Measurements from ENCODE around the gene CAPZB.

Gene CAPZB

DNA sequence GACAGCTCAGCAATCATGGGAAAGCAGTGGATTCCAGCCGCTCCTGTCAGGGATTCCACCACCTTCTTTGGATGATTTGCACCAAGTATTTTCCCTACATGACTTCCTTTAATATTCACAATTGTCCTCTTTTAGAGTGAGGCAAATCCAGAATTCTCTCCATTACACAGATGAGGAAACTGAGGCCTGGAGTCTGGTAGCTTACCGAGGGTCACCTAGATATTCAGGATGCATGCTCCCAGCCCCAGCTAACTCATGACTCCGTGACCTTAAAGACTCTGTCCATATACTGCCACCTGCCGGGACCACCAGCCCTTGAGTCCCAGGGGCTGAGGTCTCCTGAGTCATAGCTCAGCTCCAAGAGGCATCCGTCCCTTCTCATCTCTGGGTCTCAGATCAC, 80.6 kb downstream of the CAPZB start:
- no peak for DNase-seq

DNA sequence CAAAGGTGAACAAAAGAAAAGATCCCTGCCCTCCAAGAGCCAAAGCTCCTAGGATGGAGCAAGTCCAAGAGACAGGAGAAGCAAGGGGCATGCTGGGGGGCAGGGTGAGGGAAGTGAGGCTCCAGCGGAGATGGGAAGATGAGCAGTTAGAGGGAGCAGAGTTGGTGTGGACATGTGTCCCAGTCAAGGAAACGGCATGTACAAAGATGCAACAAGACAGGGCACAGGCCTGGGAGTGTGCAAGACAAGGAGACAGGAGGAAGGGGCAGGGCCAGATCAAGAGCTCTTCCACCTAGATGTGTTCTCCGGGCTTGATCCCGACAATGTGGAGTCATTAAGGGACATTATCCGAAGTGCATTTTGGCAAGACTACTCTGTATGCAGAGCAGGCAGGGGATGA, 82.1 kb downstream of the CAPZB start:
- DNase-seq: no peak

DNA sequence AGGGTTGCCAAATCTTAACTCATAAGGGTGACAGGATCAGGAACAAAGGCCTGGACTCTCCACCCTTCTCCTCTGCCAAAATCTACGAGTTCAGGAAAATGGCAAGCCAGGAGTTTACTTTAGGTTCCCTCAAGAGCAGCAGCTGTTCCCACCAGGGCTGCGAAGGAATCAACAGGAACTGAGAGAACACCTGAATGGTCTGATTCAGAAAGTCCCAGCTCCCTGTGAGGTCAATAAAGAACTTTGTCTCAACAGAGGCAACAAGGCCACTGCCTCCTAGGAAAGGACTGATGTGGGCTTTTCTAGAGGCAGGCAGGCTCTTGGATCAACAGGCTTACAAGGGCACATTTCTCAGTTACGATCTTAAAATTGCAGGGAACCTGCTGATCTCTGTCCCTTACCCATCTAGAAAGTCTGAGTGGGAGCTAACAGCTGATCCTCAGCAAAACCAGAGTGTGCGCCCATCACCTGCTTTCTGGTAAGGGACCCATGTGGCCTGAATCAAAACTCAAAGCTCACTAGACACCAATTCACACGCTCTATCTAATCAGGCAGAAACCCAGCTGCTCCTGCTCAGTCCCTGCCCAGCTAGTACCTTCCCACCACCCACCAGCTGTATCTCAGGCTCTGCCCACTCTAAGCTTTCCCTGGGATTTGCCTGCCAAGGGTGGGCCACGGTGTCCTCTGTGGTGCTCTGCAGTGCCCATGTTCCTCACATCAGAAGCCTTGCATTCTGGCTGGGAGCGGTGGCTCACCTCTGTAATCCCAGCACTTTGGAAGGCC, 83.1 kb downstream of the CAPZB start:
- no peak for DNase-seq

DNA sequence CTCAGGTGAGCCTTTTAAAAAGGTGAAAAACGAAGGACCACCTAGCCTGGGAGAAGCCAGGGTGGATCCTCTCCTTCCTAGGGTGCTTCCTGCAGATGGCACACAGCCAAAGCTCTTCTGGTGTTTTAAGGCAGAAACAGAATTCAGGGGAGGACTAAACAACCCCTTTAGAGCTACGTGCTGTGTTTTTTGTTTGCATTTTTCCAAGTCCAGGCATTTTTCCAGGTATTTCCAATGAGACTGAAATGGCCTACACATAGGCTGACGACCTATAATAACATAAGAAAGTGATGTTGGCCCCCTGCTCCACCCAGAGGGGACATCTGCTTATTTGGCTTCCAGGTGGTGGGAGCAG, 83.8 kb downstream of the CAPZB start:
- no peak for DNase-seq

DNA sequence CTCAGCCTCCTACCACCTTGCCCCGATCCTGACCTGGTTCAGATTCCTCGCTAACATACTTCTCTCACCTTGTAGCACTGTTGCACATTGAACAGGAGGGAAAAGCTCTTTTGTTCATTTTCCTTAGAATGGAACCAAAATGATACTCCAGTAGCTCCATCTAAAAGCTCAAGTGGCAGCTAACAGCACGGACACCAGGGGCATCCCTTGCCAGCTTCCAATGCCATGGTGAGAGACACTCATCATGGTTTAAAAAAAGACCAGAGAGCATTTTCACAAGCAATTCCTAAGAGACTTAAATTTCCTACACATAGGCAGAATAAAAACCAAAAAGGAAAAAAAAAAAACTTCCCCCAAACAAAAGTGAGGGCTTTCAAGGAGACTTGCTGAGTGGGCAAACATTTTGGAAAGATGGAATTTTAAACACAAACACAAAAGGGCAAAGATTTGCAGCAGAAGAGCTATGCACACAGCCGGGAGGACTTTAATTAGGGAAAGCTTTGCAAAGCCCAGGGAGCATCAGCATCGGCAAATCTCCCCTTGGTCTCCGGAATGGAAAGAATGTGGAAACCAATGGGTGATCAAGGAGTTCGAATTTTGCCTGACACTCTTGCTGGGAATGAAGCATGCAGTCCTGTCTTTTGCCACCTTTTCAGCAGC, 84.3 kb downstream of the CAPZB start:
- no peak for DNase-seq

DNA sequence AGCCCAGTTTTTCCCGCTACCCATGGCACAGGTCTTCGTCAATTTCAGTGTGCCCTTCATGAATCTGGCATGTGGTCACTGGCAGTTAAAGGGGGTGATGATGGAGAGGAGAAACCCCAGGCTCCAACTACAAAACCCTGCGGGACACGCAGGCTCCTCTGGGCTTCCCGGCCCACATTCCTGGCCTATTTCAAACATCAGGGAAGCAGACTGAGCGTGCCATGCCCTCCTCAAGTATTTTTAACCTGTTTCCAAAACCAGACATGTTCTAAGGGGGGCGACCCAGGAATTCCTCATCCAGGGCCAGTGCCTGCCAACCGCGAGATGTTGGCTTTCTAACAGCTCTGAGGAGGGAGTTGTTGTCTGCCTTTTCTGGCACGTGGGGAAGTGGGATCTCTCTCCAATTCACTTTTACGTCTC, 85.1 kb downstream of the CAPZB start:
- DNase-seq: no peak

- DNase-seq: no peak
These were observed 87.0 kb downstream of the CAPZB start for GRCh38 chr1:19398309-19398760.

- DNase-seq: no peak
These were observed 88.0 kb downstream of the CAPZB start for GRCh38 chr1:19397217-19397945.

DNA sequence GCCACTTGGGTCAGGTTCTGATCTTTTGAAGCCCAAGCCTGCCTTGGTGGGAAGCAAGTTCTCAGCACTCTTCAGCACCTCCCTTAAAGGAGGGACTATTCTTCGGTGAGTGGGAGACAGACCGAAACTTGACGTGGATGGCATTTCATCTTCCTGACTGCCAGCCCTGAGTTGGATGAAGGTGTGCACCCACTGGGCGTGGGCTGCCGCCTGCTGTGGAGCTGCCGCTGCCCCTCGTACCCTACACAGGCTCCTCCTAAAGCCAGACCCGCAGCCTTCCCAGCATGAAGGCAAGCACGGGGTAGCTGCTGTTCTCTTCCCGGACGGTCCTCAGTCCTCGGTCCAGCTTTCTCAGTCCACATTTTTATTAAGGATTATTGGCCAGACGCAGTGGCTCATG, 89.1 kb downstream of the CAPZB start:
- DNase-seq: no peak

DNA sequence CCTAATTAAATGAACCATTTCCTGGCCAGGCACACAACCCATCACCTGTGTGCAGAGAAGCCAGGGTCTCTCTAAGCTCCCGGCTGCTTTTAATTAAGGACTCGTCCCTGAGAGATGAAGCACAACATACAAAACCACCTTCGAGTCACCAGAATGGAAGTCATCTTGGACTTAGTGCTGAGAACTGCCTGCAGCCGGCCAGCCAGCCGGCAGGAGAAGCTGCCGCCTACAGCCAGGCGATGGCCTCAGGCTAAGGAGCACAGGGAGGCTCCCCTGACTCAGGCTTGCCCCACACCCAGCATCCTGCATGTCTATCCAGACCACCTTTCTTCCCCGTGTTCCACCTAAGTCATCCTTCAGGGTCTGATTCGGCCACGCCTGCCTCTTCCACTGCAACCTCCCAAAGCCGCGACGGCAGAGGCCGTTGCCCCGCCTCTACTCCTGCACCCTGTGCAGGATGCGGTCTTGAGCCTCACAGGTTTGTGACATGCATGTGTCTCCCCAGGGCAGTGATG, 89.6 kb downstream of the CAPZB start:
- DNase-seq: no peak

DNA sequence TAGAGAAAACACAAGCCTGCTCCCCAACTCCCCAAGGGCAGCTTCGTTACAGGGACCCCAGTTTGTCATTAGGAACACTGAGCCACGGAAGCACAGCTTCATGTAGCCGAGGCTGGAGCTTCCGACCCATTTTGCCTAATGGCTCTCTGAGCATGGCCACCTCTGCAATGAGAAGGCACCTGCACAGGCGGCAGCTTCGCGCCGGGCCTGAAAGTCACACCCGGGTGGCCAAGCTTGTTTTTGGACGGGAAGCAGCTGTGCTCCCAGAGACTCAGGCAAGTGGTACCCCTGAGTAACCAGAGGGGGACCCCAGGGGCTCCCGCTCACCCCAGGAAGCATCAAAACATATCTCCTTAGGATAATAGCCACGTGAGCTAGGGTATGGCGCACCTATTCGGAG, 92.3 kb downstream of the CAPZB start:
- DNase-seq: no peak

DNA sequence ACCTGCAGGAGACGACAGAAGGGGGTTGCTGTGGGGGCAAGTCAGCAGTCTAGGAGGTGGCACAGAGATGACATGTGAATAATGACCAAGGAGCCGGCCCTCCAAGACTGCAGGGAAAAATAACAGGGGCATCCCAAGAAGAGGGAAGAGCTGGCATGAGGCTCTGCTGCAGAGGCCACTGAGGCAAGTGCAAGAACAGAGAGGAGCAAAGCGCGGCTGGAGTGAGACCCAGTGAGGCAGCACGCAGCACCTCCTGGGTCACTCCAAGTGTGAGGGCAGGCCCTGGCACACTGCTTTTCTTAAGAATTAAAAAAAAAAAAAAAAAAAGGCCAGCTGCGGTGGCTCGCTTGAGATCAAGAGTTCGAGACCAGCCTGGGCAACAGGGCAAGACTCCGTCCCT, 93.1 kb downstream of the CAPZB start:
- DNase-seq: no peak

DNA sequence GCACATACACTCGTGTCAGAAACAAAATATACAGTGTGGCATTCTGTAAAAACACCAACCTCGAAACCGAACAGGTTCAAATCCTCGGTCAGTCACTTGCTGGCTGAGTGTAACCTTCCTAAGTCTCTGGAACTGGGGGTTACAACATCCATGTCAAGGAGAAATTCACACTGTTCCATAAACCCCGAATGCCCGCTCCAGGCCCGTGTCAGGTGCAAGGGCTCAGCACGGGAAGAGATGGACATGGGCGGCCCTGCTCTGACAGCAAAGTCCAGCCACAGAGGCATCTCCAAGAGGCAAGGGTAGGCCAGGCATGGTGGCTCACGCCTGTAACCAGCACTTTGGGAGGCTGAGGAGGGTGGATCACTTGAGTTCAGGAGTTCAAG, 93.8 kb downstream of the CAPZB start:
- no peak for DNase-seq

DNA sequence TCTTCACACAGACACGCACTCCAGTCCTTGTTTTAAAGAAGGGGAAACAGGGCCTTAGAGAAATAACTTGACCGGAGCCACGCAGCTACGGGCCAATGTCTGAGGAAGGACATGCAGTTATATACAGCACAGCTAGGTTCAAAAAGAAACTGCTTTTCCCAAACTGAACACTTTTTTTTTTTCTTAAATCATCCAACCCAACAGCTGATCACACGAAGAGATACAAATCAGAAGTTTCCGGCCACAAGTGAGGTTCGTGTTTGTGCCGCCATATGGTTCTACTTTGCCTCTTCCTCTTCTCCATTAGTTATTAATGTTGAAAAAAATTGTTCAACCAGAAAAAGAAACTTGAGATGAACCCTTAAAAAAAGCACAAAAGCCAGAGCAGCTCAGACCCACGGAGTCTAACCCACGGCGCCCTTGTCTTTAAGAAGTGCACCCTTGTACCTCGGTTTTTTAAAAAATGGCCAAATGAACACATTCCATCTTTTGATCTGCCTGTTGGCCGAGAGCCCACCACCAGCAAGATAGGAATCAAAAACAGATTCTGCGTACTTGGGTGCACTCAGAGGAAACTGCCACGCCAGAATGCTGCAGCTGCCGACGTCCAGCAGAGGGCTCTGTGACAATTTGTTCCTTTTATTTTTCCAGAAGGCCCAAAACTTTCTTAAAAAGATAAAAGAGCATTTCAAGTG, 94.3 kb downstream of the CAPZB start:
- no peak for DNase-seq

- no peak for DNase-seq
These were observed 95.0 kb downstream of the CAPZB start for GRCh38 chr1:19390166-19390850.

DNA sequence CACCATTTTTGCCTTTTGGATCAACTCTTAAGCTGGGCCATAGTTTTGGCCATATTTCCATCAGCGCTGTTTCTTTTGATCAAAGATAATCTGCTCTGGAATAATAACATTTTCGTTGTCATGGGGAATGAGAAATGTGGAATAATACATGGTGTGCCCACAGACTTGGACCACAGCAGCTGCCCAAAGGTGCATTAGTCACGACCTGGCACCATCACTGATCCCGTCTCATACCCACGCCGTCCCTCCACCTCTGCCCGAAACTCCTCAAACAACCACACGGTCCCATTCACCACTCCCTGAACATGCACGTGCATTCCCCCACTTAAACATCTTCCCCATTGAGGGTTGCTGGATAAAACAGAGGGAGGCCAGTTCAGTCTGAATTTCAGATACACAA, 96.4 kb downstream of the CAPZB start:
- DNase-seq: no peak

DNA sequence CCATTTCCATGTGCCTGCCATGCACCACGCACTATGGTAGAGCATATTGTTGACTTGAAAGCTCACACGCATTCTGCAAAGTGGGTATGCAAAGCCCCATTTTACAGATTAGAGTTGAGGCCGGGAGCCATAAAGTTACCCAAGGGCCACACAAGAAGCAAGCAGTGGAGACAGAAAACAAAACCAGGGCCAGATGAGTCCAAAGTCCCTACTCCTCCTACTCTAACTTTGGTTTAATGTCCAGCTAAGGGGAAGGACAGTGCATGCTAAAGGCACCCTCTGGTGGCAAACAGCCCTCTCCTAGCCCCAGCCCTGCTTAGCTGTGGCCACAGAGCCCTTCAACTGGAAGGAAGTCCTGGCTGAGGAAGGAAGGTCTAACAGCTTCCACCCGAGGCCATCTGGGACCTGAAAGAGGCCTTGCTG, 98.3 kb downstream of the CAPZB start:
- no peak for DNase-seq

- DNase-seq: no peak
These were observed 99.3 kb downstream of the CAPZB start for GRCh38 chr1:19385869-19386591.

- no peak for DNase-seq
These were observed 100.1 kb downstream of the CAPZB start for GRCh38 chr1:19385221-19385620.

GRCh38 chr1:19384772-19385187, 100.6 kb downstream of the CAPZB start:
- no peak for DNase-seq

DNA sequence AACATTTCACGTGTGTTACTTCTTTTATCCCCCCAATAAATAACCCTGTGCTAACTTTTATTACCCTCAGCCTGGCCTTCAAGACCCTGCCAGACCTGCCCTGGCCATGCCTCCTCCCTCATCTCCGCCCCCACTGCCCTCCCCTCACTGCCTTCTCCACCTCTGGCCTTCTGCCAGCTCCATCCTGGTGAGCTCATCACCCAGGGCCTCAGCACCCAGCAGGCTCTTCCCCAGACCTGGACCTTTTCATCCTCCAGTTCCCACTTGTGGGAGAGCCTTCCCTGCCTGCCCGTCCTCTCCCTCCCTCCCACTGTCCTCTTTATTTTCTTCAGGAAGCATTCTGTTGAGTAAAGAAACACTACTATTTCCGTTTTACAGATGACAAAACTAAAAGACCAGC, 101.2 kb downstream of the CAPZB start:
- DNase-seq: no peak

- no peak for DNase-seq
These were observed 103.1 kb downstream of the CAPZB start for GRCh38 chr1:19382222-19382621.
